GM18867 (cell line): Measurements from ENCODE around the gene TMPRSS11D.

Source experiments
- ATAC-seq: cut with Tn5 transposase; IDR thresholded peaks from one replicate; pipeline ENCODE4 v1.9.1; 2021; ENCODE audit warnings: mild to moderate bottlenecking, moderate library complexity; ENCODE audit not compliant: unreplicated experiment

TMPRSS11D gene

GRCh38 chr4:67891645-67892044, 7.8 kb upstream of the TMPRSS11D start:
- ATAC-seq, result no peak

GRCh38 chr4:67886281-67886680, 2.5 kb upstream of the TMPRSS11D start:
- no peak for ATAC-seq

- ATAC-seq, result no peak
Observed at GRCh38 chr4:67885762-67886161, 2.0 kb upstream of the TMPRSS11D start.

- ATAC-seq, result no peak
Observed at GRCh38 chr4:67884701-67885100, 899 bp upstream of the TMPRSS11D start.

GRCh38 chr4:67883458-67883857, 344 bp downstream of the TMPRSS11D start:
- no peak for ATAC-seq

GRCh38 chr4:67880866-67881610, 2.8 kb downstream of the TMPRSS11D start:
- no peak for ATAC-seq

GRCh38 chr4:67879486-67879885, 4.3 kb downstream of the TMPRSS11D start:
- ATAC-seq, result no peak

- ATAC-seq, result no peak
Observed at GRCh38 chr4:67877086-67877485, 6.7 kb downstream of the TMPRSS11D start.

GRCh38 chr4:67874986-67875385, 8.8 kb downstream of the TMPRSS11D start:
- no peak for ATAC-seq

- no peak for ATAC-seq
Observed at GRCh38 chr4:67873116-67873515, 10.7 kb downstream of the TMPRSS11D start.

GRCh38 chr4:67871867-67872266, 11.9 kb downstream of the TMPRSS11D start:
- peak; percentile 92 for ATAC-seq

- no peak for ATAC-seq
Observed at GRCh38 chr4:67869580-67870190, 14.1 kb downstream of the TMPRSS11D start.

- ATAC-seq, result no peak
Observed at GRCh38 chr4:67861513-67861912, 22.3 kb downstream of the TMPRSS11D start.

- ATAC-seq, result no peak
Observed at GRCh38 chr4:67853336-67853735, 30.5 kb downstream of the TMPRSS11D start.

- no peak for ATAC-seq
Observed at GRCh38 chr4:67820903-67821302, 62.9 kb downstream of the TMPRSS11D start.

GRCh38 chr4:67810011-67810410, 73.8 kb downstream of the TMPRSS11D start:
- ATAC-seq, result no peak

GRCh38 chr4:67809502-67809901, 74.3 kb downstream of the TMPRSS11D start:
- ATAC-seq, result no peak

- ATAC-seq, result no peak
Observed at GRCh38 chr4:67796810-67797209, 87.0 kb downstream of the TMPRSS11D start.

GRCh38 chr4:67790721-67791120, 93.1 kb downstream of the TMPRSS11D start:
- no peak for ATAC-seq

- no peak for ATAC-seq
Observed at GRCh38 chr4:67787311-67787710, 96.5 kb downstream of the TMPRSS11D start.

GRCh38 chr4:67785528-67785927, 98.3 kb downstream of the TMPRSS11D start:
- ATAC-seq, result no peak

GRCh38 chr4:67779631-67780030, 104.2 kb downstream of the TMPRSS11D start:
- ATAC-seq, result no peak

GRCh38 chr4:67776746-67777145, 107.1 kb downstream of the TMPRSS11D start:
- no peak for ATAC-seq
